ENCODE data around the gene INPP5B. TPM values are rescaled to one million over a fixed set of nuclear protein-coding genes. Genes with fewer than 3 reads are reported as not detected.

The INPP5B gene
- total RNA-seq, 1 donor from 2014 or later = 21.1 TPM

- Mint-ChIP-seq H3K27me3 (no peaks in the 10 kb centered on the region), H3K27ac (no peak overlapping the region), H3K36me3 (ENCODE audit: insufficient read depth) (peaks cover 4% of the 10 kb centered on the region), H3K4me1 (ENCODE audit: low read depth) (peaks cover 13% of the 10 kb centered on the region), H3K4me3 (ENCODE audit: low read depth) (no peak overlapping the region), H3K9me3 (ENCODE audit: low read depth) (no peaks in the 10 kb centered on the region)
- no peak for DNase-seq (ENCODE audit: low spot score, unreplicated experiment)
- no peak for TF ChIP-seq CTCF (IDR thresholded peaks at IDR 0.05; ENCODE audit: unreplicated experiment)
Measured at GRCh38 chr1:37839676-37840075, 107.2 kb downstream of the INPP5B start.

DNA sequence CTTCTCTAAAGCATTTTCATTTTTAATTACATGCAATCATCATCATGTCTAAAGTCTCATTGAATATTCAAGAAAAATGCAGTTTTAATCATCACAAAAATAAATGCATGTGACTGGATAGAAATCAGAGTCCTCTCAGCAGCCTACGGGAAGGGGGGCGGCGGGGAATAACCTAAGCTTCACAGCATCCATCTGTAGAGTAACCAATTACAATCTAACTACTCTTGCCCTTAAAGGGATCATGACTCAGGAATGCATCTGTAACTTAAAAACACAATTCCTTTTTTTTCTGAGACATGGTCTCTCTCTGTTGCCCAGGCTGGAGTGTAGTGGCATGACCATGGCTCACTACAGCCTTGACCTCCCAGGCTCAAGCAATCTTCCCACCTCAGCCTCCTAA is 110.1 kb downstream of the INPP5B start:
- H3K9me3 Mint-ChIP-seq (ENCODE audit: low read depth) = no peaks in the 10 kb centered on the region
- H3K36me3 Mint-ChIP-seq (ENCODE audit: insufficient read depth) = peaks cover 11% of the 10 kb centered on the region
- DNase-seq (ENCODE audit: low spot score, unreplicated experiment) = no peak
- no peak overlapping the region for H3K27ac Mint-ChIP-seq
- H3K27me3 Mint-ChIP-seq = no peaks in the 10 kb centered on the region
- TF ChIP-seq CTCF (IDR thresholded peaks at IDR 0.05; ENCODE audit: unreplicated experiment) = no peak
- H3K4me1 Mint-ChIP-seq (ENCODE audit: low read depth) = no peaks in the 10 kb centered on the region
- H3K4me3 Mint-ChIP-seq (ENCODE audit: low read depth) = no peak overlapping the region

- H3K27me3 Mint-ChIP-seq = no peaks in the 10 kb centered on the region
Measured at GRCh38 chr1:37831809-37832208, 115.0 kb downstream of the INPP5B start.

DNA sequence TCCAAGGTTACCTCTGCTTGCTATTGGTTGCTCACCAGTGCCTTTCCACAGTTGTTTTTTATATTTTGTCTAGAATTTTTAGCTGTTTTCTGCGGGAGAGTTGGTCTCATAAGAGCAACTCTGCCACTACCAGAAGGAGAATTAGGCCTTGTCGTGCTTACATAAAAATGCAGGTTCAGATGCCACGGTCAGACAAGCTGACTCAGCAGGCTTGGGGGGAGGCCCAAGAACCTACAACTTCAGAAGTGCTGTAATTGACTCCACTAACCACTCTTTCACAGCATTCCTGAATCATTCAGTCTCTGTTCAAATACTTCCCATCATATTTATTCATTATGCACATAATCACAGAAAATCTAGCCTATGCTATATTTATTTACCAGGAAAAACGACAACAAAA is 115.7 kb downstream of the INPP5B start:
- DNase-seq (ENCODE audit: low spot score, unreplicated experiment) = no peak
- Mint-ChIP-seq H3K36me3 (ENCODE audit: insufficient read depth) (peaks cover 15% of the 10 kb centered on the region), H3K4me3 (ENCODE audit: low read depth) (no peak overlapping the region)

More at GRCh38 chr1:37831809-37832208, 115.0 kb downstream of the INPP5B start:
- no peak for TF ChIP-seq CTCF (IDR thresholded peaks at IDR 0.05; ENCODE audit: unreplicated experiment)
- Mint-ChIP-seq H3K27ac (no peak overlapping the region), H3K9me3 (ENCODE audit: low read depth) (no peaks in the 10 kb centered on the region), H3K36me3 (ENCODE audit: insufficient read depth) (peaks cover 16% of the 10 kb centered on the region), H3K4me3 (ENCODE audit: low read depth) (no peak overlapping the region), H3K4me1 (ENCODE audit: low read depth) (no peaks in the 10 kb centered on the region)
- DNase-seq (ENCODE audit: low spot score, unreplicated experiment) = no peak

DNA sequence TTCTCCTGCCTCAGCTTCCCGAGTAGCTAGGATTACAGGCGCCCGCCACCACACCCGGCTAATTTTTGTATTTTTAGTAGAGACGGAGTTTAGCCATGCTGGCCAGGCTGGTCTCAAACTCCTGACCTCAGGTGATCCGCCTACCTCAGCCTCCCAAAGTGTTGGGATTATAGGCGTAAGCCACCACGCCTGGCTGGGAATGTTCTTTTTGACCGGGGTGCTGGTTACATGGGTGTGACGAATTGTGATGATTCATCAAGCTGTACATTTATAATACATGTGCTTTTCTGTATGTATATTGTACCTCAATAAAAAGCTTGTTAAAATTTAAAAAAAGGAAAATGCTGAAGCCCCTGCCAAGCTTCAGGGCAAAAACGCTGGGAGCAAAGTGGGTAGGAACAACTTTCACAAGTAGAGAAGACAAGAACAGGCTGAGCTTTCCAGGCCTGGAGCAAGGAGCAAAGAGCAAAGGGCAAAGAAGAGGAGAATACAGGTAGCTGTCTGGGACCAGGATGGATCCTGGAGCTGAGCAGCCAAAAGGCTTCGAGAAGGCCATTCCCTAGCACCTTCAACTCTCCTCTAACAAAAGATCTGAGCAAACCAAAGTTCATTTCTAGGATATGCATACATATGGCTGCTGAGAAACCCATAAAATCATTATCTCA is 118.3 kb downstream of the INPP5B start:
- no peaks in the 10 kb centered on the region for H3K27me3 Mint-ChIP-seq
- H3K4me3 Mint-ChIP-seq (ENCODE audit: low read depth) = no peak overlapping the region
- peaks cover 15% of the 10 kb centered on the region for H3K36me3 Mint-ChIP-seq (ENCODE audit: insufficient read depth)
- no peak overlapping the region for H3K27ac Mint-ChIP-seq
- no peak for TF ChIP-seq CTCF (IDR thresholded peaks at IDR 0.05; ENCODE audit: unreplicated experiment)
- H3K4me1 Mint-ChIP-seq (ENCODE audit: low read depth) = no peaks in the 10 kb centered on the region
- no peaks in the 10 kb centered on the region for H3K9me3 Mint-ChIP-seq (ENCODE audit: low read depth)
- no peak for DNase-seq (ENCODE audit: low spot score, unreplicated experiment)

More for the DNA sequence above, 115.7 kb downstream of the INPP5B start:
- H3K27me3 Mint-ChIP-seq = no peaks in the 10 kb centered on the region
- no peaks in the 10 kb centered on the region for H3K9me3 Mint-ChIP-seq (ENCODE audit: low read depth)
- H3K4me1 Mint-ChIP-seq (ENCODE audit: low read depth) = no peaks in the 10 kb centered on the region
- no peak overlapping the region for H3K27ac Mint-ChIP-seq
- TF ChIP-seq CTCF (IDR thresholded peaks at IDR 0.05; ENCODE audit: unreplicated experiment) = no peak
